ENCODE measurements around the gene SDE2.
"Not testable (repeated sequence)": the region's sequence is repeated elsewhere in the genome, so short reads cannot be mapped to it uniquely, and the experiment has no call there.

The SDE2 gene

GRCh38 chr1:225940385-225941151 lies 58.6 kb downstream of the SDE2 start:
- DNase-seq, result no peak

- DNase-seq, result not testable (repeated sequence)
Observed at GRCh38 chr1:225939939-225940310, 59.2 kb downstream of the SDE2 start.

- not testable (repeated sequence) for DNase-seq
Observed at GRCh38 chr1:225939097-225939938, 59.8 kb downstream of the SDE2 start.

GRCh38 chr1:225937048-225937968 lies 61.8 kb downstream of the SDE2 start:
- no peak for DNase-seq

GRCh38 chr1:225936523-225936922 lies 62.6 kb downstream of the SDE2 start:
- no peak for DNase-seq

GRCh38 chr1:225936086-225936485 lies 63.1 kb downstream of the SDE2 start:
- DNase-seq, result not testable (repeated sequence)

- DNase-seq, result no peak
Observed at GRCh38 chr1:225934711-225935110, 64.4 kb downstream of the SDE2 start.

- DNase-seq, result no peak
Observed at GRCh38 chr1:225933072-225933471, 66.1 kb downstream of the SDE2 start.

Measured in NCI-H2029 (cell line).